Mesothelial cell of epicardium (in vitro differentiated cells): ENCODE results near the gene FSD1L. TPM values are rescaled to one million over a fixed set of nuclear protein-coding genes. Genes with fewer than 3 reads are reported as not detected.

Experiments
- DNase-seq, 2 experiments: peaks; one replicate each; pipeline ENCODE4 v3.0.0; 2021; ENCODE audit warnings: low spot score in 2 of 2; ENCODE audit not compliant: unreplicated experiment in 2 of 2
- H3K27ac Mint-ChIP-seq: 2 replicates; pipeline ENCODE4 v1.8.0; 2021; ENCODE audit warnings: mixed read lengths
- H3K27me3 Mint-ChIP-seq: 2 replicates; pipeline ENCODE4 v1.8.0; 2021; ENCODE audit warnings: low read depth, mixed read lengths
- H3K36me3 Mint-ChIP-seq: 2 replicates; pipeline ENCODE4 v1.8.0; 2021; ENCODE audit warnings: mixed read lengths
- H3K4me1 Mint-ChIP-seq: 2 replicates; pipeline ENCODE4 v1.8.0; 2021; ENCODE audit warnings: mixed read lengths
- H3K4me3 Mint-ChIP-seq: 2 replicates; pipeline ENCODE4 v1.8.0; 2021; ENCODE audit warnings: mild to moderate bottlenecking, moderate library complexity, mixed read lengths
- H3K9me3 Mint-ChIP-seq: 2 replicates; pipeline ENCODE4 v1.8.0; 2021; ENCODE audit warnings: mixed read lengths
- total RNA-seq: library from RNA; stranded (reverse); gene quantifications from 3 replicates; pipeline ENCODE4 v1.2.1, GENCODE V29; 2021
- TF ChIP-seq, protein P1 (sequence below): fragments of 200-600 bp; sonication (generic); IDR thresholded peaks from one replicate; pipeline ENCODE4 v1.5.0; 2021; ENCODE audit warnings: antibody characterized with exemption; ENCODE audit not compliant: unreplicated experiment

The FSD1L gene
- total RNA-seq, 1 donor from 2014 or later = 11.0 TPM

DNA sequence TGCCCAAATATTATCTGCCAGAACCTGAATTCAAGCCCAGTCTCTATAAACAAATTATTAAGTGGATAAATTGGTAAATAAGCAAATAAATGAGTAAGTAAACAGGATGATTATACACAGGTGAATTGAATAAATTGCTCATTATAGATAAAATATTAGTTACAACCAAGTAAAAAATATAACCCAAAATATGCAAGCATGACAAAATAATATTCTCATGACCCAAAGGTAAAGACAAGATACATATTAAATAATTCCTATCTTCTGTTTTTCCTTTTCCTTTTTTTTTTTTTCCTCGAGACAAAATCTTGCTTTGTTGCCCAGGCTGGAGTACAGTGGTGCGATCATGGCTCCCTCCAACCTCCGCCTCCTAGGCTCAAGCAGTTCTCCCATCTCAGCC is 21.2 kb upstream of the FSD1L start:
- no peaks in the 10 kb centered on the region for H3K9me3 Mint-ChIP-seq
- TF ChIP-seq, protein P1, sequence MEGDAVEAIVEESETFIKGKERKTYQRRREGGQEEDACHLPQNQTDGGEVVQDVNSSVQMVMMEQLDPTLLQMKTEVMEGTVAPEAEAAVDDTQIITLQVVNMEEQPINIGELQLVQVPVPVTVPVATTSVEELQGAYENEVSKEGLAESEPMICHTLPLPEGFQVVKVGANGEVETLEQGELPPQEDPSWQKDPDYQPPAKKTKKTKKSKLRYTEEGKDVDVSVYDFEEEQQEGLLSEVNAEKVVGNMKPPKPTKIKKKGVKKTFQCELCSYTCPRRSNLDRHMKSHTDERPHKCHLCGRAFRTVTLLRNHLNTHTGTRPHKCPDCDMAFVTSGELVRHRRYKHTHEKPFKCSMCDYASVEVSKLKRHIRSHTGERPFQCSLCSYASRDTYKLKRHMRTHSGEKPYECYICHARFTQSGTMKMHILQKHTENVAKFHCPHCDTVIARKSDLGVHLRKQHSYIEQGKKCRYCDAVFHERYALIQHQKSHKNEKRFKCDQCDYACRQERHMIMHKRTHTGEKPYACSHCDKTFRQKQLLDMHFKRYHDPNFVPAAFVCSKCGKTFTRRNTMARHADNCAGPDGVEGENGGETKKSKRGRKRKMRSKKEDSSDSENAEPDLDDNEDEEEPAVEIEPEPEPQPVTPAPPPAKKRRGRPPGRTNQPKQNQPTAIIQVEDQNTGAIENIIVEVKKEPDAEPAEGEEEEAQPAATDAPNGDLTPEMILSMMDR = no peak

DNA sequence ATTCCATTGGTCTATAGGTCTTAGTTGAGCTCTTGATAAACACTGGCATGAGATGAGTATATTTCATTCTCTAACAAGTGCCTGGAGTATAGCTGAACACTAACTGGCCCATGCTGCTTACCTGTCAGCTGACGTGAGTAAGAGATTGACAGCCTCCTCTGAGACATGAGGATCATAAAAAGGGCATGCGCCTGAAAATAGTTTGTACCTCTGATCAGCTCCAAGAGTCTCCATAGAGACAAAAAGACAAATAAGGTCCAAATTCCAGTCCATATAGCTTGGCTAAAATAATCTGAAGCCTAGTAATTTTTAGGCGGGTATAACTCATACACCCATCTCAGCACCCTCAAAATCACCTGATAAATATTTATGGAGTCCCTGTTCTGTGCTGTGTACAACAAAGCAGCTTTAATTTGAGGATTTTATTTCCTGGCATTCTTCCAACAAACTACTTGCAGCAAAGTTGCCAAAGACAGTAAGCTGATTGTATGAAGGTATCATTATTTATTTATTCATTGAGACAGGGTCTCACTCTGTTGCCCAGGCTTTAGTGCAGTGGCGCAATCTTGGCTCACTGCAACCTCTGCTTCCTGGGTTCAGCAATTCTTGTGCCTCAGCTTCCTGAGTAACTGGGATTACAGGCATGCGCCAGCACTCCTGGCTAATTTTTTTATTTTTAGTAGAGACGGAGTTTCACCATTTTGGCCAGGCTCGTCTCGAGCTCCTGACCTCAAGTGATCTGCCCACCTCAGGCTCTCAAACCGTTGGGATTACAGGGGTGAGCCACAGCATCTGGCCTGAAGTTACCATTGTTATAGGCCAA is 16.2 kb upstream of the FSD1L start:
- TF ChIP-seq, protein P1 = no peak
- Mint-ChIP-seq H3K36me3 (no peaks in the 10 kb centered on the region), H3K4me1 (peaks cover 4% of the 10 kb centered on the region), H3K4me3 (no peak overlapping the region), H3K27ac (no peak overlapping the region), H3K27me3 (no peaks in the 10 kb centered on the region), H3K9me3 (peaks cover 6% of the 10 kb centered on the region)
- no peak for DNase-seq

More for the DNA sequence above, 21.2 kb upstream of the FSD1L start:
- no peak overlapping the region for H3K4me3 Mint-ChIP-seq
- H3K36me3 Mint-ChIP-seq = no peaks in the 10 kb centered on the region
- no peak overlapping the region for H3K27ac Mint-ChIP-seq
- no peaks in the 10 kb centered on the region for H3K4me1 Mint-ChIP-seq
- H3K27me3 Mint-ChIP-seq = no peaks in the 10 kb centered on the region
- DNase-seq = no peak

DNA sequence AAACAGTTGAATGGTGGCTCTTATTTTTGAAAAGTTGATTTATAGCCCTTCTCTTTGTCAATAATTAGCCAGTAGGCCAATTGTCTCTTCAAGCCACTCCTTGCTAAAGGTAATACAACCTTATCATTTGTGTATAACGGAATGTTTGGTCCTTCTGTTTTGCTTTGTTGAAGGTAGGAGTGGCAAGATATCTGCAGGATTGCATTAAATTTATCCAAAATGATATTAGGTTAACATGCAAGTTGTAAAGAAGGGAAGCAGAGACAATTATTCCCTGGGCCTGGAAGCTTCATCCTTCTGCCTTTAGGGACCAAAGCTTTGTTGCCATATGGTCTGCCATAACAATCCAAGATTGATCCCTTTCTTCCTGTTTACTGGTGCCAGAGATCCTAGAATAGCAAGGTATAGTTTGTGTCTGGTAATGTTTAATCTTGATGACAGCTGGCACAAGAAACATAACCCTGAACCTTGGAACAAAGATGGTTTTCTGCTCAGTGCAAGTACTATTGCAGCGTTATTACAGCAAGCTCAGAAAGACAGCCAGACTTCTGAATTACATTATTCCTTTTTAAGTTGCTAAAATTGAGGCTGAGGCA is 15.5 kb upstream of the FSD1L start:
- TF ChIP-seq, protein P1 = no peak
- Mint-ChIP-seq H3K4me3 (no peak overlapping the region), H3K27me3 (no peaks in the 10 kb centered on the region), H3K4me1 (peaks cover 4% of the 10 kb centered on the region), H3K9me3 (peaks cover 6% of the 10 kb centered on the region), H3K27ac (no peak overlapping the region), H3K36me3 (no peaks in the 10 kb centered on the region)
- DNase-seq = no peak

DNA sequence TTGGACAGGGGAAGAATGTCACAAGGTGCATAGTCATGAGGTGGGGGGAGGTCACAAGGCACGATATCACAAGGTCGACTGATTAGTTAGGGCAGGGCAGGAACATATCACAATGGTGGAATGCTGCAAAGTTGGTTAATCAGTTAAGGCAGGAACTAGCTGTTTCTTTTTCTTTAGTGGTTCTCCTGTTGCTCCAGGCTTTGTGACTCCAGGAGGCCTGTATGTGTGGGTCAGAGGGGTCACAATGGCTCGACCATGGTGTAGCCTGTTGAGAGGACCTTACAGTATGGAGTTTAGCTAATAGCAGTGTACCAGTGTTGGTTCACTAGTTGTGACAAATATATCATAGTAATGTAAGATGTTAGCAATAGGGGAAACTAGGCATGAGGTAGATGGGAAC is 12.4 kb upstream of the FSD1L start:
- DNase-seq = no peak
- Mint-ChIP-seq H3K4me1 (peaks cover 13% of the 10 kb centered on the region), H3K27me3 (no peaks in the 10 kb centered on the region)

DNA sequence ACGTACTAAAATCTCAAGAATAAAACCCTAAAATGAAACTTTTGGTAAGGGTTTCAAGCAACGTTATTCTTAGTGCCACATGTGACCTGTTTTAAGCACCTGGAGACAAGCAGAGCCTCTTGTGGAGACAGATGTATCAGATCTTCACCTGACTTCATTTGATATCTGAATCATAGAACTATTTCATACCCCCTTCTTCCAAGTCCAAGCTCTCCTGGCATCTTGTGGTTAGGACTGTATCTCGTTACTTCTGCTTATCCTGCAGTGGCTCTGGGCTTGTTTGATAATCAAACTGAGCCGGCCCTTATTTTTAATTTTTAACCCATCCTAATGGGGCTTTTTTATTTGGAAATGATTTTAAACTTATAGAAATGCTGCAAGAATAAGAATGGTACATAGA is 11.1 kb upstream of the FSD1L start:
- Mint-ChIP-seq H3K27me3 (no peaks in the 10 kb centered on the region), H3K9me3 (peaks cover 6% of the 10 kb centered on the region), H3K4me3 (no peak overlapping the region), H3K4me1 (peaks cover 14% of the 10 kb centered on the region), H3K36me3 (no peaks in the 10 kb centered on the region), H3K27ac (no peak overlapping the region)
- no peak for DNase-seq
- TF ChIP-seq, protein P1 = no peak

More for the DNA sequence above, 12.4 kb upstream of the FSD1L start:
- no peak overlapping the region for H3K4me3 Mint-ChIP-seq
- H3K27ac Mint-ChIP-seq = no peak overlapping the region
- TF ChIP-seq, protein P1 = no peak
- H3K36me3 Mint-ChIP-seq = no peaks in the 10 kb centered on the region
- H3K9me3 Mint-ChIP-seq = peaks cover 6% of the 10 kb centered on the region
